HG02588 (cell line): ENCODE results near the gene ASF1B.

Experiments
- ATAC-seq: cut with Tn5 transposase; IDR thresholded peaks from one replicate; pipeline ENCODE4 v1.9.1; 2021; ENCODE audit warnings: mild to moderate bottlenecking, moderate library complexity; ENCODE audit not compliant: unreplicated experiment

ASF1B gene

DNA sequence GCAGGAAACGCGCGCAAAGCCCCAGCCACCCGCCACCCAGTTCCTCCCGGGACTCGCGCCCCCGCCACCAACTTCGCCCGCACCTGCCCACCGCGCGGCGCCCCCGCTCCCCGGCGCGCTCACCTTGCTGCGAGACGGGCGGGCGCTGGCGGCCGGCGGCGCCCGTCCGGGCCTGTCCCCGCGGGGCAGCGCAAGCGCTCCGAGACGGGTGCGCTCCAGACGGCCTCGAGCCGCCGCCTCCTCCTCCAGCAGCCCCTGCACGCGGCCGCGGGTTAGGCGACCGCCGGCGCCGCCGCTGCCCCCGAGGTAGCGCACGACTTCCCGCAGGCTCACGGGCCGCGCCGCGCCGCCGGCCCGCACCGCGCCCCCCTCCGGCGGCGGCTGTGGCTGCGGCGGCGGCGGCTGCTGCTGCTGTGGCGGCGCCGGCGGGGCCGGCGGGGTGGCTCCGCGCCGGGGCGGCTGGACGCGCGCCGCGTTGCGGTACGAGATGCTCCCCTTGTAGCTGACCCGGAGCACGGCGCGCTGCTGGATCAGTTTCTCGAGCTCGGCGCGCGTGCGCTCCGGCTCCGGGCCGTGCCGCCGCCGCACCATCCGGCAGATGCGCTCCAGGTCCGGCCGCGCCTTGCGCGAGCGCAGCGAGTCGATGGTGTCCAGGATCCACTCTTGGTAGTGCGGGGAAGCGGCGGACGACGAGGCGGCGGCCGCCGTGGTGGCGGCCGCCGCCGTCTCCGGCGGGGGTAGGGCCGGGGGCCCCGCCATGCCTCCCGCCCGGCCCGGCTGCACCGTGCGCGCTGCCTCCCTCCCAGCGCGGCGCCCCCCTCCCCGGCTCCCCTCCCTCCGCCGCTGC is 46.5 kb downstream of the ASF1B start:
- ATAC-seq = no peak

DNA sequence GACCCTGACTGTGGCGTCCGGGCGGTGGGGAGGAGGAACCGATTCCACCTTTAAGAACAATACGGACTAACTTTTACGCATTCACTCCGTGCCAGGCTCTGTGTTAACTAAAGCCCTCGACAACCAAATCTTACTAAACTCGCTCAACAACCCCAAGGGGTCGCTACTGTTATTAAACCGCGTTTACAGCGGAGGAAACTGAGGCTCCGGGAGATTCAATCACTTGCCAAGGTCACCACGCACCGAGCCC is 47.1 kb downstream of the ASF1B start:
- no peak for ATAC-seq

DNA sequence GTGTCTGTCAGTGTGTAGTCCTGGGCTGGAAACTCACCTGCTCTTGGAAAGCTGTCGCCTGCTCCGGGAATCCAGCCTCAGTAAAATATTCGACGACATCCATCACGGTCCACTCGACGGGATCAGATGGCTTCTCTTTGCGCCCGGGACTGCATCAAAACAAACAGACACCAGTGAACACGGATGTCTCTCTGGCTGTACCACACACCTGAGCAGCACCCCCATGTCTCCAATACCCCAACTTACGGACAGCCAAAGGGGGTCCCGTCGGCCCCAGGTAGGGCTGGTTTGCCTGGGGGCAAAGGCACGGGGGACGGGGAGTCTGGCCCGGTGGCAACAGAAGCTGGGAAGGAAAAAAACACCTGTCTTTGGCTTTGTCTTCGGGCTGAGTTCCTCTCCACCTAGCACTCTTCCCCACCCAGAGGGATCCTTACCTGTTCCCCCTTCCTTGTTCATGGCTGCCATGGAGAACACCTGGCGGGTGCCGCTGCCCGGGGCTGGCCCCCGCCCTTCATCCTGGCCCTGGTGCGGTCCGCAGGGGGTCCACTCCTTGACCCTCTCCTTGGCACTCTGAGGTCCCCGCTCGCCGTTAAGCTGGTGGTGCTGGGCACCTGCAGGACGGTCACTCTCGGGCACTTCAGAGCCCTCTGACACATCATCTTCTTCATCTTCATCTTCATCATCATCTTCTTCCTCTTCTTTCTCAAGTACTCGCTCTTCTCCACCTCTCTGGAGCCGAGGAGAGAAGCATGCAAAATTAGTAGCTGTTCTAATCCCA is 47.6 kb downstream of the ASF1B start:
- ATAC-seq = no peak

DNA sequence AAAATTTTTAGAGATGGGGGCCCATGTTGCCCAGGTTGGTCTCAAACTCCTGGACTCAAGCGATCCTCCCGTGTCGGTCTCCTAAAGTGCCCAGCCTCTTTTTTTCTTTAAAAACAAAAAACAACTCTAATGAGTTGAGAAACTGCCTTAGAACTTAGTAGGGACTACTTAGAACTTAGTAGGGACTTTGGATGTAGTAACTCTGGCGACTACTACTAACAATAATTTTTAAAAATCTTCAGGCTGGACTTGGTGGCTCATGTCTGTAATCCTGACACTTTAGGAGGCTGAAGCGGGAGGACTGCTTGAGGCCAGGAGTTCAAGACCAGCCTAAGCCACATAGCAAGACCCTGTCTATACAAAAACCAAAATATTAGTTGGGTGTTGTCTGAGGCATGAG is 50.3 kb downstream of the ASF1B start:
- ATAC-seq = no peak

DNA sequence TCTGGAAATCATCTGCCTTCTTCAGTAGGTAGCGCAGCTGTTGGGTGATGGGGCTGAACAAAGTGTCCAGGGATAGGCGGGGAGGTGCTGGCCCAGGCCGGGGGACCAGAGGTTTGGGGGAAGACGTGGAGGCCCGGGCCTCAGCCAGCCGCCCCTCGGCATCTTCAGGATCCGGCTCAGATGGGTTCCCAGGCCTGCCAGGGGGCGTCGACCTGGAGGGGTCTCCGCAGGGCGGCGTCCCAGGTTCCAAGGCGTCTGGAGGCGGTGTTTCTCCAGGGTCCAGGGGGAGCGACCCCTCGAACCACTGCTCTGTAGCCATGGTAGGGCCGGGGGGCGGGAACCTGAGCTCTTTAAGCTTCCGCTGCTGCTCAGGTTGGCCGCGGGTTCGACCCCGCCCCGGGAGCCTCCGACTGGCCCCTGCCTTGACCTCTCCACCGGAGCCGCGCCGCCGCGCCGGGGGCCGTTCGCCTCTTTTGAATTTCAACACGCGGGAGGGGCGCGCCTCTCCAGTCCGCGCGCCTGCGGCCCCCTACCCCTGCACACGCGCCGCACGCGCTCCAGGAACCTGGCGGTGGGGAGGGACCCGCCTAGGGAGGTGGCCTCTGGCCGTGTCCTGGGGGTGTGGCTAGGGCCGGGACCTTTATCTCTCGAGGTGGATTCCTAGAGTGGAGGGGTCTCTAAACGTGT is 50.9 kb downstream of the ASF1B start, which contains the start of gene C19orf67:
Gene C19orf67 (minus strand): TSS at position 475 of the 687 bp plus-strand sequence. CDS start 156 bp downstream, at position 319.
- ATAC-seq = no peak

DNA sequence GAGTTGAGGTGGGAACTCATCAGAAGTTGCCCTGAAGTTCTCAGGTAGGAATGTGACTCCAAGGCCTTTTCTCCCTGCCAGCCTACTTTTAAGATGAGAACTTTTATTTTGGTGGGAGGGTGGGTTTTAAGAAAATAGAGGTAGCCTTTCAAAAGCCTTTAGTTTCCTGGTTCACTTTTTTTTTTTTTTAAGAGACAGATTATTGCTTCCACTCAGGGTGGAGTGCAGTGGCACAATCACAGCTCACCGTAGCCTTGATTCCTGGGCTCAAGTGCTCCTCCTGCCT is 53.8 kb downstream of the ASF1B start:
- ATAC-seq = no peak

DNA sequence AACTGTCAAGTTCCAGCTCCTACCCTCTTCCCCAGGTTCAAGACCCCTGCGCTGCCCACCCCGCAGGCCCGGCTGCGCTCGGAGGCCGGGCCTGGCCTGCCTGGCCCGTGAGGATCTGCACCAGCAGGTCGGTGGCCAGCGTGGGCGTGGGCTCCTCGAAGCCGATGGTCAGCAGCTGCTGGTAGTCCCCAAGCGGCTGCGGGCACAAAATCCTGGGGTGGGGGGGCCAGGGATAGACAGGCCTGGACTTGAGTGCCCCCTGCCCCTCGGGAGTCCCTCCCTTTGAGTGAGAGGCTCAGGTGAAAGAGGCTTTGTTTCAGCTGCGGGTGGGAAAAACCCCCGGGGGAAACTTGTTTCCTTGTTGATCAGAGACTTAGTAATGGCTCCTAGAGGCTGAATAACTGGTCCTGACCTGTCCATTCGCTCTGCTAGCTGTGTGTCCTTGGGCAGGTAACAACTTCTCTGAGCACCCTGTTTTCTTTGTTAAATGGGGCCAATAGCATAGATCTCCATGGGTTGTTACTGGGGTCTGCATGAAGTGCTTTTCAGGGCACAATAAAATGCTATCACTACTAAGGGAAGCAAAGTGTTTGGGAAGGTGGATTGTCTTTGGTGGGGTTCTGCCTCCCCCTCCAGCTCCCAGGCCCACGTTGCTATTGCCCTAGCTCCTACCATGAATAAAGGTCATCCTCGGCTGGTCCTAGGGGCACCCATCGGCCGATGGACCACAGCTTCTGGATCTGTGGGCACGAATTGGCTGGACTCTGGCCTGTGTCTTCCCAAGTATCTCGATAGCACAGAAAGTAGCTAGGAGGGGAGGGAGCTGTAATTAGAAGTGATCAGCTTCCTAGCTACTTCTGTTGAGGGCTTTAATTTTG is 54.4 kb downstream of the ASF1B start:
- ATAC-seq = peak; percentile 29

DNA sequence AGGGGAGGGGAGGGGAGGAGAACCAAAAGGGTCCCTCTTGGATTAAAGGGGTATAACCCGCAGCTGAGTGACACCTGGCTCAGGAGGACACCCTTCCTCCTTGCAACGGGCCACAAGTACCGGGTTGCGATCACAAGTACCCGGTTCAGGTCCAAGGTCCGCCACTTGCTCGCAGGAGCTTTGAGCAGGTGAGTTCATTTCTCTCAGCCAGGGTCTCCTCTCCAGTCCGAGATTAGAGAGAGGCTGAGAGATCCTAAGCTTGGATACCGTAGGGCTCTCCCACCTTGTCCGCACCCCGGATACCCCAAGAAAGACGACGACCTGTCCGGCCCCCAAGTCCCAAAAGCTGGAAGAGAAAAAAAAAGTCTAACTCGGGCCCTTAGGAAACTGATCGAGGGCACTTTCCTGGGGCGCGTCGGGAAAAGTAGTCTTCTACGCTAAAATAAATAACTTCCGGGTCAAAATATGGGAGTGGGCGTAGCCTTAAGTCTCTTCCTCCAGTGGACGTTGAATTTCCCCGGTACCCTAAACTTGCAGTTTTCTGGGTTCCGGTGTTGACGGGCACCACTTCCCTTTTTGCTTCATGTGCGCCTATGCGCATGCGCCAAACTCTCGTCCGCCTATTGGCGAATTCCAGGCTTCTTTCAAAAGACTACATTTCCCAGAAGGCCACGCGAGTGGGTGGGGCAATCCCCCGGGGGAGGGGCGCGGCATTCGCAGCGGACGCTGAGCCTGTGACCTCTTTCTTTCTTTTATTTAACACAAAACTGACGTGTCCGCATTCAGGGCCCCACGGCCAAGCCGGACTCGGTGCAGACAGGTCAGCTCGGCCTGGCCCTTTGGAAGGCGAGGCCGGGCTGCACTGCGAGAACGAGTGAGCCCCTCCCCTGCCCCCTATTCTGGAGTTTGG is 55.2 kb downstream of the ASF1B start:
- ATAC-seq = peak; percentile 73

DNA sequence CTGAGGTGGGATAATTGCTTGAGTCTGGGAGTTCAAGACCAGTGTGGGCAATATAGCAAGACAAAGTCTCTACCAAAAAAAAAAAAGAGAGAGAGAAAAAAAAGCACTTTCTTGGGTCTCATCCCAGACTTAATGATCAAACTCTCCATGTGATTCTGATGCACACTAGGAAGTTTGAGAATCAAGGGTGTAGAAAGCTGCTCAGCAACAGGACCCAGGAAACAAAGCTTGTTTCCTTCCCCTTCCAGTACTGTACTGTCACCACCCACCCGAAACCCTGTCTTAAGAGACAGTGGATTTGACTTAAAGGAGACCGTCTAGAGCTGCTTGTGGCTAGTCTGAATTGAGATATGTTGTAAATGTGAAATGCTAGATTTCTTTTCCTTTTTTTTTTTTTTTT is 58.0 kb downstream of the ASF1B start:
- no peak for ATAC-seq

DNA sequence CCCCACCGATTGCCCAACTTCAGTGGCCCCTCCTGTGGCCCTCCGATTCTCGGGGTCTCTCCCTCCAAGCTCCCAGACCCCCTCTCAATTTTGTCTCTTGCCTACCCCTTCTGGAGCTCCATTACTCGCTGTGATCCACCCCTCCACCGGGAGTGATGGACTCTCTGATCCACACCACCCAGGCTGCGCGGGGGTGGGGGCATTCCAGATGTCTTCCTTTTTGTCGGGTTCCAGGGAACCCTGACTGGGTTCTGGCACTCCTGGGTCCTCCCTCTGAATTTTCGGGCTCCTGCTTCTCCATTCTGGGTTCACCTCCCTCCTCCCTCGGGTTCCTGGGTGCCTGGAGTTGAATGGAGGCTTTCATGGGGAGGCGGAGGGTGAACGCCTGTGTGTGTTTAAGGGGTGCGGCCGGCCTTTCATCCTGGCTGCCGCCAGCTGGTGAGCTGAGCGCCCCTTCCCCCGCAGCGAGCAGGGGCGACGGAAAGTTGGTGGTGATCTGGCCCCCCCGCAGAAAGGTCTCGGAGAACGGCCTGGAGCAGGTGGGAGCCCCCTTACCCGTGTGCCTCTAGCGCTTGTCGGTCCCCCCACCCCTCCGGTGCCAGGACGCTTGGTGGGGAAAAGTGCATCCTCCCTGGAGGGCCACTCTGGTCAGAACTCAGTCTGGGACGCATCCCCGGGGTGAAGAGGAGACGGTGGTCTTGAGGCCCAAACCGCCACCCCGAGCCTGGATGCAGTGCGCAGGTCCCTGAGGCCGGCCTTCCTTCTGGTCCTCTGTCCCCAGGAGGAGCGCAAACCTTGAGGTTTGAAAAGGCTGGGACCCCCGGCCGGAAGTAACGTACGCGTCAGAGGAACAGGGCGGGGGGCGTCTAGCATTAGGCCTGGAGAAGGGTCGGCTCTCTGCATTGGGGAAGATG is 62.2 kb downstream of the ASF1B start:
- no peak for ATAC-seq

DNA sequence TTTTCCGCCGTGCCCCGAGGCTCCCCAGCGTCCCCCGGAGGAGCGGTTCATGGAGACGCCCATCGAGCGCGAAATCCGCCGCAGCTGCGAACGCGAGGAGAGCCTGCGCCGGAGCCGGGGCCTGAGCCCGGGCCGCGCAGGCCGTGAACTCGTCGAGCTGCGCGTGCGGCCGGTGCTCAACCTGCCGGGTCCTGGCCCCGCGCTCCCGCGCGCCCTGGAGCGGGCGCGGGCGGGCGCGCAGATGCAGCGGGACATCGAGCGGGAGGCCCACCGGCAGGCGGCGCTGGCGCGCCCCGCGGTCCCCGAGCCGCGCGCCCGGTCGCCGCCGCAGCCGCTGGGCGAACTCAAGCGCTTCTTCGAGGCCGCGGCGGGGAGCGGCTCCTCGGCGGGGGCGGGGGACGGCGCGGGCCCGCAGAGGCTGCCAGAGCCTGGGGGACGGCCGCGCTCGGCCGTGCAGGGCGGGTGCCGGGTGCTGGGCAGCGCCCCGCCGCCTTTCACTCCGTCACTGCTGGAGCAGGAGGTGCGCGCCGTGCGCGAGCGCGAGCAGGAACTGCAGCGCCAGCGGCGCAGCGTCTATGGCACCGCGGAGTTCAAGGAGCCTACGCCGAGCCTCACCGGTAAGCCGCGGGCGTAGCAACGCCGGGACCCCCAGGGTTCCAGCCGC is 63.0 kb downstream of the ASF1B start:
- ATAC-seq = peak; percentile 42

DNA sequence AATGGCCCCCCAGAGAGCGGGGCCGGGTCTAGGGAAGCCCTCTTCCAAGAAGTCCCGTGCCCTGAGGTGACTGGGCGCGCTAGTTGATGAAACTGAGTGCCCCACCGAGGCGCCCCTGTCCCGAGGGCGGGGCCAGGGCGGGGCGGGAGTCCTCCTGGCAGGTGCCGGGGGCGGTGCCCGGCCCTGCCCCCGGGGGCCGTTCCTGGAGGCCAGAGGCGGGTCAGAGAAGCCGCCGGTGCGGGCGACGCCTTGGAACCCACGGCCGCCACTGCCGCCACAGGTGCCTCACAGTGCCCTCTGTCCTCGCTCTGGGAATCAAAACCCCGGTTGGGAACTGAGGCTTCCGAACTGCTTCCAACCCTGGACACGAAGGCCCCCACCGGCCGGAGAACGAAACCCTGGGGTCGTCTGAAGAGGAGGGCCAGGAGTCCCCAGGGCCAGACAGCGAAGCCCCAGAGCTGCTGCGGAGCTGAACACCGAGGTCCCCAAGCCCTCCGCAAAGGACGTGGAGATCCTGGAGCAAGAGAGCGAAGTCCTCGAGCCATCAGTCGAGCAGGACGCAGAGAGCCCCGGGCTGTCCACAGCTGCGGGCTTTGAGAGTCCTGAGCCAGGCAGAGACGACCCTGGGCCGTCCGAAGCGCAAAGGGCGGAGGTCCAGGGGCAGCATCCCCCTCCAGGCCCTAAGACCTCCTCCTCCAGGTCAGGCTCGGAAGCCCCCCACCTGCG is 63.7 kb downstream of the ASF1B start, which contains the start of gene MISP3:
Gene MISP3 (plus strand): TSS at position 252 of the 726 bp plus-strand sequence. CDS start 524 bp downstream, outside the sequence.
- ATAC-seq = peak; percentile 3

DNA sequence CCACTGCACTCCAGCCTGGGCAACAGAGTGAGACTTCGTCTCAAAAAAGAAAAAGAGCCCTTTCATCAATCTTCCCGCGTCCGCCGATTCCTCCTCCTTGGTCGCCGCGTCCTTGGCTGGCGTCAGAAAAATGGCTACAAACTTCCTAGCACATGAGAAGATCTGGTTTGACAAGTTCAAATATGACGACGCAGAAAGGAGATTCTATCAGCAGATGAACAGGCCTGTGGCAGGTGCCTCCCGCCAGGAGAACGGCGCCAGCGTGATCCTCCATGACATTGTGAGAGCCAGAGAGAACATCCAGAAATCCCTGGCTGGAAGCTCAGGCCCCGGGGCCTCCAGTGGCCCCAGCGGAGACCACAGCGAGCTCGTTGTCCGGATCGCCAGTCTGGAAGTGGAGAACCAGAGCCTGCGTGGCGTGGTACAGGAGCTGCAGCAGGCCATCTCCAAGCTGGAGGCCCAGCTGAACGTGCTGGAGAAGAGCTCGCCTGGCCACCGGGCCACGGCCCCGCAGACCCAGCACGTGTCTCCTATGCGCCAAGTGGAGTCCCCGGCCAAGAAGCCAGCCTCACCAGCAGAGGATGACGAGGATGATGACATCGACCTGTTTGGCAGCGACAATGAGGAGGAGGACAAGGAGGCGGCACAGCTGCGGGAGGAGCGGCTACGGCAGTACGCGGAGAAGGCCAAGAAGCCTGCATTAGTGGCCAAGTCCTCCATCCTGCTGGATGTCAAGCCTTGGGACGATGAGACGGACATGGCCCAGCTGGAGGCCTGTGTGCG is 65.9 kb downstream of the ASF1B start:
- ATAC-seq = no peak
